Fibroblast of lung (primary cell): ENCODE results near the gene SLC26A6.

Experiments
- CTCF ChIP-seq, 2 donors: IDR thresholded peaks in 1 of 2; conservative IDR thresholded peaks in 1 of 2; 1 replicate in 1 of 2; 2 replicates in 1 of 2; pipeline ENCODE4 v1.5.1; 2011 to 2012; ENCODE audit warnings: low read length in 2 of 2, control low read depth in 1 of 2, inconsistent platforms in 1 of 2, low read depth in 1 of 2, mild to moderate bottlenecking in 1 of 2
- EZH2 ChIP-seq: IDR thresholded peaks from 2 replicates; pipeline ENCODE4 v1.5.1; 2012; ENCODE audit warnings: low read length, control low read depth, mild to moderate bottlenecking; ENCODE audit errors: missing control alignments

- TF ChIP-seq CTCF (conservative IDR thresholded peaks at IDR 0.05 in 1 of 2, IDR thresholded peaks at IDR 0.05 in 1 of 2; ENCODE audit: low read depth in 1 of 2, low read length in 2 of 2) (no peak), EZH2 (no peak)
These were observed 6.1 kb upstream of the SLC26A6 start for GRCh38 chr3:48641396-48641795.
